GM18519 (cell line): ENCODE results near the gene PPIB.
"Not testable (repeated sequence)": the region's sequence is repeated elsewhere in the genome, so short reads cannot be mapped to it uniquely, and the experiment has no call there.

Experiments used
- ATAC-seq: cut with Tn5 transposase; IDR thresholded peaks from one replicate; pipeline ENCODE4 v1.9.1; 2021; ENCODE audit warnings: mild to moderate bottlenecking, moderate library complexity; ENCODE audit not compliant: unreplicated experiment, low FRiP score

PPIB gene

DNA sequence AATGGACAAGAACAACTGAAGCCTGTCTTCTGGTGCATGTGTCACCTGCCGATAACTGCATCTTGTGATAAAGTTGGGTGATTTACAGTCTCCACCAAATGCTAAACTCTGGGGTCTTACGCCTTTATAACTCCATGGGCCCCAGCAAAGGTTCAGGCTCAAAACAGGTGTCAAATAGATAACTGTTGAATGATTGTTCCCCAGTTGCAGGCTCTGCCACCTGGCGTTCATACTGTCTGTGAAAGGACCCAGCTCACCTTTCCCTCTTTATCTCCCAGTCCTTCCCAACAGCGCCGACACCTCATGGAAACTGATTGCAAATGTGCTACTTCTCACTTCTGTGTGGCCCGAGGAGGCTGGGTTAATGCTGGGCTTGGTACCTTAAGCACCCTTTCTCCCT is 19.5 kb downstream of the PPIB start:
- no peak for ATAC-seq

DNA sequence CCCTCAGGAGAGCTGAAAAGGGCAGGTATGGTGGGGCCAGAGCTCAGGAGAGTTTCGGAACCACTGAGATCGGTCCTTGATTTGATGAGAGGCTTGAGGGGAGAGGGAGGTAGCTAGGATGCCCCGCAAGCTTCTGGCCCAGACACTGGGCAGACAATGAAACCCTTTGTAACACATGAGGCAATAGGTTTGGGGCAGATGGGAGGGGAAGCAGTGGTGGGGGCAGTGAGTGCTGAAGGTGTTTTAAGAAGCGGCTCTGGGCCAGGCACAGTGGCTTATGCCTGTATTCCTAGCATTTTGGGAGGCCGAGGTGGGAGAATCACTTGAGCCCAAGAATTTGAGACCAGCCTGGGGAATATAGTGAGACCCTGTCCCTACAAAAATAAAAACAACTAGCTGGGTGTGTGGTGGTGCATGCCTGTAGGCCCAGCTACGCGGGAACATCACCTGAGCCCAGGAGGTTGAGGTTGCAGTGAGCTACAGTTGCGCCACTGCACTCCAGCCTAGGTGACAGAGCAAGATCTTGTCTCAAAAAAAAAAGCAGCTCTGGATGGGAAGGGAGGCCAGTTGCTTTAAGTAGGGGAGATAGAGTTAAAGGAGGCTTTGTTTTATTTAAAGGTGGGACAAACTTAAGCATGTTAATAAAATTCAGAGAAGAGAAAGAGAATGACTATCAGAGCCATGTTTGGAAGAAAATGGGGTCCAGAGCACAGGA is 20.9 kb downstream of the PPIB start:
- ATAC-seq, result no peak

DNA sequence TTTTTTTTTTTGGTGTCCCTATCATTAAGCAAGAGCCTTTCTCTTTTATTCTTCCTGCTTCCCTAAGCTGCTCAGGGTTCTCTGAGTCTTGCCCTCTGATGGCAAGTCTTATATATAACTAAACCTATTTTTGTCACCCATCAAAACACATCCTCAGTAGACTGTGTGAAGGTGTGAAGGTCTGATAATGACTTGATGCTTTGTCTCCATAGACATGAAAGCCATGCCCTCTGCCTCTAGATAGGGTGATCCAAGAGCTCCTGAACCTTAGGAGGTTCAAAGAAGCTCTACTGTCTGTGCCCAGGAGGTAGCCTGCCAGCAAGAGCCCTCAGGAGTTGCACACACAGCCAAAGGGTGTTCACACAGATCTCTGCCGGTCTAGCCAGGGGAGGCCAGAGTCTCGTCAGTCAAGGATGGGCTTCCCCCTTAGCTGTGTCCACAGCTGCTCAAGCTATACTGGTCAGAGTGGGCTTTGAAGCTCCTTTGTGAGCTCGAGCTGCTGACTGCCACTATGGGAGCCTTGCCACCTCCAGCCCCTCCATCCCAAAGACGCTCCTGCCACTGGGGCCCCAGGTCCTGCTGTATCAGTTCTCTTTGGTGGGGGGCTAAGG is 24.4 kb downstream of the PPIB start:
- ATAC-seq, result no peak

DNA sequence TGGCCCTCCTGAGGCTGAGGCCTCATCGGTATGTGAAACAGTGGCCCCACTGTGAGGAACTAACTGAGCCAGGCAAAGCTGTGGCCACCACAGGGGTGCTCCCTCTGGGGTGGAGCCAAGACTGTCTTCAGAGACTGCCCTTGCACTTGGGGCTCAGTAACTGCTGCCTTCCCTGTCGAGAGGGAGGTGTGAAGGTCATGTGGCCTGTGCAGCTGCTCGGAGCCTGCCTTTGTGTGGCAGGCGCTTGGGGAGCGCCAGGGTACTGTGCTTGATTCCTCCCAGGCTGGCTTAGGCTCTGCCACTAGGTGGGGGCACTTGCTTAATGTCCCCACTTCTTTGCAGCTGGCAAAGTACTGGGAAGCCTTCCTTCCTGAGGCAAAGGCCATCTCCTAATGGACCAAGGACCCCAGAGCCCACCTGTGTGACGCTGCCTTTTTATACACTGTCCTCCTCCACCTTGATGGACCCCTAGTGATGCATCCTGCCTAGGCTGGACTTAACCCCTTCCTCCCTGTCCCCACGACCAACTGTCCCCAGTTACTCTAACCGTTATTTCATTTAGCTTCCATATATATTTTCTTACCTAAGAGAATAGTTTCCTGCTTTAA is 25.5 kb downstream of the PPIB start:
- ATAC-seq, result no peak

DNA sequence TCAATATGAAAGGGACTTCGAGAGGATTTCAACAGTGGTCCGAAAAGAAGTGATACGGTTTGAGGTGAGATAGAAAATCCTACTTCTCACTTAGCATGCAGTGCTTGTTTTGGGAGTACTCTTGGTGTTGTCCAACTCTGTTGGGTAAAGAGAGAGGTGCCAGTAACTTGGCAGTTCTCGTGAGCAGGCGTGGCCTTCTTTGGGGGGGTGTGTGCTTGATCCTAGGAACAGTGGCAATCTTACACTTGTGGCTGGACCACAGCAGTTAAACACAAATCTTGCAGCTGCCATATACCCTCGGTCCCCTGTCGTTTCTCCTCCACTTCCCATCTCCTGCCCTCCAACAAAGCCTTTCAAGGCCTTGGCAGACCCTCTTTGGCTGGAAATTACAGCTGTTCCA is 26.5 kb downstream of the PPIB start:
- no peak for ATAC-seq

DNA sequence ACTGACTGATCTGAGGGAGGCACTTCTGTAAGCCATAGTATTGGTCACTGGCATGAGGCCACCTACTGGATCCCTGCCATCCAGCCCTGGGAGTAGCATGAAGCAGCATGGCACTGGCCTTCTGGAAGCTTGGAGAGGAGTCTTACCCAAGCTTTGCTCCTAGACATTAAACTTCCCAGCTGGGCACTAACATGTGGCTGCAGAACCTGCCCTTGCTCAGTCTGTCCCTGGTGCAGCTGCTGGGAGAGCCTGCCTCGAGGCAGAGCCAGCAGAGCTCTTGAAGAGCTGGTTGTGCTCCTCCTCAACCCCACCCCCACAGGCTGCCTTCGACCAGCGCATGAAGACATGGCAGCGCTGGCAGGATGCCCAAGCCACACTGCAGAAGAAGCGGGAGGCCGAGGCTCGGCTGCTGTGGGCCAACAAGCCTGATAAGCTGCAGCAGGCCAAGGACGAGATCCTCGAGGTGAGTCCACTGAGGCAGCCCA is 28.4 kb downstream of the PPIB start:
- no peak for ATAC-seq

DNA sequence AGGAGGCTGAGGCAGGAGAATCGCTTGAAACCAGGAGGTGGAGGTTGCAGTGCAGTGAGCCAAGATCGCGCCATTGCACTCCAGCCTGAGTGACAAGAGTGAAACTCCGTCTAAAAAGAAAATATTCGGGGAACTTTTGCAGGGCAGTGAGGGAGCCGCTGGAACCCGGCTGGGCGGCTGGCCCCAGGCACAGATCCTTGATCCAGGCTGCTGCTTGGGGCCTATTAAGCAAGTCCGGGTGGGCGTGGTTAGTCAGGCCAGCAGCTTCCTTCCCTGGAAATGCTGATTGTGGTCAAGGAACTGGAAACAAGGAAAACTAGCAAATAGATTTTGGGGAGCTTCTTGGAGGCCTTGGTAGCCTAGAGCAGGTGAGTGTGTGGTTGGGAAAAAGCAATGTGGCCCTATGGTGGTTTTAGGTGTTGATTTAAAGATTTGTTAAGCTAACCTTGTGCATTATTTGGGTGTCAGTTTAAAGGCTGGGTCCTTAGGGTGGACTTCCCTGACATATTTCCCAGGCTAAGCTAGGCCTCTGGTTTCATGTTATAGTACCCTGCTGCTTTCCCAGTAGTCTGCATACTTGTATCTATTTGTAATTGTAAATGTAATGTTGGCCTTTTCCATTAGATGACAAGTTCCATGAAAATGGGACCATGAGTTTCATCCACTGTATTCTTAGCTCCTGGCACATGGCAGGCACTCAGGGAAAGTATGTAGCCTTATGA is 29.0 kb downstream of the PPIB start:
- no peak for ATAC-seq

DNA sequence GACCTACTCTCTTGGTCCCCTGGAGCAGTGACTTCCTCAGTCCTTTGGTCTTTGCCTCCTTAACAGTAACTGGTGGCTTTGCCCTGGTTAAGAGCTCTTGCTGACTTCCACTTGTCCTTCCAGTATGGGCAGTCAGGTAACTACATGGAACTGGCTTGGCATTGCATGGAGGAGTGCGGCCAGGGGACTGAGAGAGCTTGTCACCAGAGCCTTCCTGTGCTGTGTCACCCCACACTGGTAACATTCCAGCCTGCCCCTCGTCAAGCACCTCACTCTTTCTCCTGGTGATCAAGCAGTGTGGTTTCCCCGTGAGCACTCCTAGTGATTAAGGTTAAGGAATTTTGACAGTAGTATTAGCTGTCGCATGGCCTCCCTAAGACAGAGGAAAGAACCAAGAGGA is 30.6 kb downstream of the PPIB start:
- ATAC-seq, result no peak

- no peak for ATAC-seq
These were observed 31.3 kb downstream of the PPIB start for GRCh38 chr15:64131547-64131946.

- ATAC-seq, result no peak
These were observed 32.7 kb downstream of the PPIB start for GRCh38 chr15:64130159-64130558.

GRCh38 chr15:64127521-64128270 is 35.1 kb downstream of the PPIB start:
- no peak for ATAC-seq

- ATAC-seq, result no peak
These were observed 36.8 kb downstream of the PPIB start for GRCh38 chr15:64125978-64126377.

- no peak for ATAC-seq
These were observed 39.9 kb downstream of the PPIB start for GRCh38 chr15:64122936-64123351.

- ATAC-seq, result no peak
These were observed 40.4 kb downstream of the PPIB start for GRCh38 chr15:64122444-64122843.

GRCh38 chr15:64121614-64122013 is 41.2 kb downstream of the PPIB start:
- no peak for ATAC-seq

DNA sequence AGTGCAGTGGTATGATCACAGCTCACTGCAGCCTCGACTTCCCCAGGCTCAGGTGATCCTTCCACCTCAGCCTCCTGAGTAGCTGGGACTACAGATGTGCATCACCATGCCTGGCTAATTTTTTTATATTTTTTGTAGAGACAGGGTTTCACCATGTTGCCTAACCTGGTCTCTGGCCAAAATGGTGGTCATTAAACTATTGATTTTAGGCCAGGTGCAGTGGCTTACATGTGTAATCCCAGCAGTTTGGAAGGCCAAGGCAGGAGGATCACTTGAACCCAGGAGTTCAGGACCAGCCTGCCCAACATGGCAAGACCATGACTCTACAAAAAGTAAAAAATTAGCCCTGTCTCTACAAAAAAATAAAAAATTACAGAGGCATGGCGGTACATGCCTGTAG is 42.5 kb downstream of the PPIB start:
- not testable (repeated sequence) for ATAC-seq

DNA sequence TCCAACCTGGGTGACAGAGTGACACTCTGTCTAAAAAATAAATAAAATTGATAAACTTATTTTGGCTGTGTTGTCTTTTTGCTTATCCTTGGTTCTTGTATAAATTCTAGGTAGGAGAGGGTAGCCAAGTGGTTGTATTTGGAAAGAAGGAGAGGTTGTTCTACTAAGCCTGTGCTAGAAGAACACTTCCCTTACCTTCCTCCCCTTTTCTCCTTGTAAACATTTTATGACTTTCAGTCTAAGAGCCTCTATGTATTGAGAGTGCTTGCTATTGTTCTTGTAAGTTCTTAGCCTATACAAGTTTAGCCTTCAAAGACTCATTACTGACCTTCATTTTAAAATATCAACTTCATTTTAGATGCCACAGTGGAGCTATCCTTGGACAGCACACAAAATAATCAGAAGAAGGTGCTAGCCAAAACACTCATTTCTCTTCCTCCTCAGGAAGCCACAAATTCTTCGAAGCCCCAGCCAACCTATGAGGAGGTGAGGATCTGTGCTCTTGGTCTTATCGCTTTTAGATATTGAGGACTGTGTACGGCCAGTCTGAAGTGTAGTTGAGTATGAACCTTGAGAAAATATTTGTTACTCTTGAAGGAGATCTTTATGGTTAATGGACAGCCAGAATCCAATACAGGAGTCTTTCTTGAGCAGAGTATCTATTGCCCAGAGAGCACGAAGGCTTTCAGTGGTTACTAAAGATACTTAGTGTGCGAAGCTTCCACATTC is 44.9 kb downstream of the PPIB start:
- ATAC-seq, result no peak

GRCh38 chr15:64112904-64113303 is 49.9 kb downstream of the PPIB start:
- ATAC-seq, result no peak

GRCh38 chr15:64112073-64112772 is 50.6 kb downstream of the PPIB start:
- no peak for ATAC-seq
